Fibroblast of pulmonary artery (primary cell): Measurements from ENCODE around the gene HAO1.
"Not testable (repeated sequence)": the region's sequence is repeated elsewhere in the genome, so short reads cannot be mapped to it uniquely, and the experiment has no call there.

Source experiments
- DNase-seq: peaks from one replicate; pipeline ENCODE4 v3.0.0-alpha.2; 2010; ENCODE audit warnings: low read depth
- H3K4me3 ChIP-seq: replicated peaks from 2 replicates; pipeline ENCODE4 v1.5.1; 2011; ENCODE audit warnings: low read depth, mild to moderate bottlenecking, control low read depth, low read length, moderate library complexity
- TF ChIP-seq, protein P1 (sequence below): IDR thresholded peaks from 2 replicates; pipeline ENCODE4 v1.5.1; 2011; ENCODE audit warnings: mild to moderate bottlenecking, control low read depth, low read length, inconsistent platforms; ENCODE audit errors: missing control alignments

HAO1 gene

DNA sequence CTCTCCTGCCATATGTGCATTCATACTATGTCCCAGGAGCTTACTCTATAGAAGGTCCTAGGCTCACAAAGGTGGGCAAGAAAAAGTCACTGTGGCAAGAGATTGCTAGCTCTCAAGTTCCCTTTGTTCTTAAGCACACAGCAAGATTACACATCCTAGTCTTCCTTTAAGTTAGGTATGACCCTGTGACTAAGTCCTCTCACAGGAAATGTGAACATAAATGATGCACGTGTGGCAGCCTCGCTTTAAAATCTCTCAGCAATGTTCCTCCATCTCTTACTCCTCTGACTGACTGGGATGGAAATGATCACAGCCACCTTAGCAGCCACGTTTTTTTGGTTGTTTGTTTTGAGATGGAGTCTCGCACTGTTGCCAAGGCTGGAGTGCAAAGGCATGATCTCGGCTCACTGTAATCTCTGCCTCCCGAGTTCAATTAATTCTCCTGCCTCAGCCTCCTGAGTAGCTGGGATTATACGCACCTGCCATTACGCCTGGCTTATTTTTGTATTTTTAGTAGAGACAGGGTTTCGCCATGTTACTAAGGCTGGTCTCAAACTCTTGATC, 35.7 kb upstream of the HAO1 start:
- DNase-seq, result peak; percentile 18
- TF ChIP-seq, protein P1, sequence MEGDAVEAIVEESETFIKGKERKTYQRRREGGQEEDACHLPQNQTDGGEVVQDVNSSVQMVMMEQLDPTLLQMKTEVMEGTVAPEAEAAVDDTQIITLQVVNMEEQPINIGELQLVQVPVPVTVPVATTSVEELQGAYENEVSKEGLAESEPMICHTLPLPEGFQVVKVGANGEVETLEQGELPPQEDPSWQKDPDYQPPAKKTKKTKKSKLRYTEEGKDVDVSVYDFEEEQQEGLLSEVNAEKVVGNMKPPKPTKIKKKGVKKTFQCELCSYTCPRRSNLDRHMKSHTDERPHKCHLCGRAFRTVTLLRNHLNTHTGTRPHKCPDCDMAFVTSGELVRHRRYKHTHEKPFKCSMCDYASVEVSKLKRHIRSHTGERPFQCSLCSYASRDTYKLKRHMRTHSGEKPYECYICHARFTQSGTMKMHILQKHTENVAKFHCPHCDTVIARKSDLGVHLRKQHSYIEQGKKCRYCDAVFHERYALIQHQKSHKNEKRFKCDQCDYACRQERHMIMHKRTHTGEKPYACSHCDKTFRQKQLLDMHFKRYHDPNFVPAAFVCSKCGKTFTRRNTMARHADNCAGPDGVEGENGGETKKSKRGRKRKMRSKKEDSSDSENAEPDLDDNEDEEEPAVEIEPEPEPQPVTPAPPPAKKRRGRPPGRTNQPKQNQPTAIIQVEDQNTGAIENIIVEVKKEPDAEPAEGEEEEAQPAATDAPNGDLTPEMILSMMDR, result no peak
- H3K4me3 ChIP-seq, result no peak overlapping the region

DNA sequence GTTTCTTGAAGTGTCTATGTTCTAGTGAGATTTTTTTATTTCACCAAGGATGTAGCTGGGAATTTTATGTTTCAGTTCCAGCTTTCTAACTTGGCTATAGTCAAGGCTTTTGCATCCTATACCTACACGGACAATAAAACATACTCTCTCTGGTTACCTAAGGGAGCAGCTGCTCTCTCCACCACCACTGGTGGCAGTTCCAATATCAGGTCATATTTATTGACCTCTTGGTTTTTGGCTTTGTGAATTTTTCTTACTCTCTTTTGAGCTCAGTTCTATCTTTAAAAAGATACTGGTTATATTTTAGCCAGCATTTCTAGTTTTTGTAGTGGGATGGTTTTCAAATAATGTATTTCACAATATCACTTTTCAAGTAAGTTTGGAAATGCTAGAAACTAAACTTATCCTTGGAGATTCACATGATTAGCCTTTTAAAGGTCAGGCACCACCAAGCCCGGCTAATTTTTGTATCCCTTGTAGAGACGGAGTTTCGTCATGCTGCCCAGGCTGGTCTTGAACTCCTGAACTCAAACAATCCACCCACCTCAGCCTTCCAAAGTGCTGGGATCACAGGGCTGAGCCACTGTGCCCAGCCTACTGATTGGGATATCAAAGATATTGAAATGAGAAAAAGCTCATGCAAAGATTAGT, 34.7 kb upstream of the HAO1 start:
- H3K4me3 ChIP-seq, result no peak overlapping the region
- TF ChIP-seq, protein P1, result no peak
- DNase-seq, result no peak

DNA sequence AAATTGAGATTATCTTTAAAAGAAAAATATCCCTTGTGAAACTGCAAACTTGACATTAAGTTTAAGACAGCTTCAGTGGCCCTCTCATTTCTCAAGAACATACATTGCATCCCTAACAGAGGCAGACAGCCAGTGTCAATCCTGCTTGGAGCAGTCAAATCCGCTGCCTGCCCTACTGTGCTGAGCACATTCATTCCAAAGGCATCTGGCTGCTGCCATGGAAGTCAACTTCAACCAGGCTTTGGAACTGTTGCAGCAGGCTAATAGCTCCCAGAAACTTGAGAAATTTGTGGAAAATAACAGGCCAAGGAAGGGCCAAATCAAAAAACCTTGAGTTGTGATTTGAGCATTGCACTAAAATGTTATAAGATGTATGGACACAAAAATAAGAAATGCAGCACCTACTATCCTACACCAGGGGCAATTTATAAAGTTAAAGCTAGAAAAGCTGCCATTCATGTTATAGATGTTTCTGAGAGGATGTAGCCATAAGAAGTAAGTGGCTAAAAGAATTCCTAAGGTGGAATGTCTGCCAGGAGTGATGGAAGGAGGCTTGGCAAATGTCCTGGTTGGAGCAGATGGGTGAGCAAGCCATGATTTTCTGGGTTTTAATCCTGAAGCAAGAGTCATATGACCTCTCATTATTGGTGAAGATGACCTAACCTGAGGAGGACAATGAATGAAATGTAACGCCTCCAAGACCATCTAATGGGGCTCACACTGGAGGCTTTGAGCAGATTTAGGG, 31.4 kb upstream of the HAO1 start:
- no peak for DNase-seq
- TF ChIP-seq, protein P1, result no peak

DNA sequence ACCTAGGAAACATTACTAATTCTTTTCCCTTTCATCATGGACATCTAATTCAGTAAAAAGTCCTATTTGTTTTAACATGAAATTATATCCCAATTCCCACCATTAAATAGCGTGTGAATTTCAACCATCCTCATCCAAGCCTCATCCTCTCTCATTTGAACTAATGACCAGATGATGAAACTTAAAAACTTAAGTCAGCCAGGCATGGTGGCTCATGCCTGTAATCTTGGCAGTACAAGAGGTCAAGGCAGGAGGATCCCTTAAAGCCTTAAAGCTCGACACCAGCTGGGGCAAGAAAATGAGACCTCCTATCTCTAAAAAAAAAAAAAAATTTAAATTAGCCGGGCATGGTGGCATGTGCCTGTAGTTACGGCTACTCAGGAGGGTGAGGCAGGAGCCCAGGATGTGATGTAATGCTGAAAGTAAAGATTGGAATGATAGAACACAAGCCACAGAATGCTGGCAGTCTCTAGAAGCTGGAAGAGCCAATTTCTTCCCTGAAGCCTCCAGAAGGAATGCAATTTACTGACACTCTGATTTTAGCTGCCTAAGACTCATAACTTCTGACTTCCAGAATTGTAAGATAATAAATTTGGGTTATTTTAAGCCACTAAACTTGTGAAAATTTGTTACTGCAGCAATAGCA, 27.1 kb upstream of the HAO1 start:
- DNase-seq, result peak; percentile 65
- no peak overlapping the region for H3K4me3 ChIP-seq
- TF ChIP-seq, protein P1, result no peak

More for the DNA sequence above, 31.4 kb upstream of the HAO1 start:
- H3K4me3 ChIP-seq, result no peak overlapping the region

DNA sequence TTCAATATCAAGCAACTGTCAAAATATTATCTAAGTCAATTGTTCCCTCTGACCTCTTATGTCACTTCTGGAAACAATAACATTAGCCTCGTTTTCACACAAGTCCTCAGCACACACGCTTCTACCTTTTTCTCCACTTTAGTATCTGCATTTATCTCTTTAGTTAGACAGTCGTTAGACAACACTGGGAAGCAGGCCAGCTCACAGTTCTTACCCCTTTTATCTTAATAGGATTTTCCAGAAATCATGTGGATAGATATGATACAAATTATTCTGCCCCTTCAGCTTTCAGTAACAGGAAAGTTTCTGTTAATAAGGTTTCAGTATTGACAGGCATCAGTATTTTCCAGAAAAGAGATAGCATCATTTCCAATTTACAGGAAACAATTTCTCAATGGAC, 25.9 kb upstream of the HAO1 start:
- H3K4me3 ChIP-seq, result no peak overlapping the region
- DNase-seq, result no peak
- TF ChIP-seq, protein P1, result no peak

DNA sequence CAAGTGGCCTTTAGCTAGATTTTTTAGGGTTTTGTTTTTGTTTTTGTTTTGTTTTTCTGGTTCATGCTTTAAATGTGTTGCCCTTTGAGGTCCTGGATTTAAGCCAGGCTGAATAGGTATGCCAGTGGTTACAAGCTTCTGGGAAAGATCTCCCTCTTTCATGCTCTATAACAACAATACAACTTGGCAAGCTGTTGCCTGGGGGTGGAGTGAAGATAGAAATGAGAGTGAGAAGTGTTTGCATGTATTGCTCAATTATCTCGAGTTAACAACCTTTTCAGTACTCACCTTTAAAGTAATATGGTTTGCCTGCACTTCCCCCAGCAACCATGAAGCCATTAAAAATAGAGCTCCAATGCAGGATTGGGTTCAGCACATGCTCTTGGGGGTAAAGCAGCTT, 19.2 kb upstream of the HAO1 start:
- H3K4me3 ChIP-seq, result no peak overlapping the region
- TF ChIP-seq, protein P1, result no peak
- DNase-seq, result no peak

DNA sequence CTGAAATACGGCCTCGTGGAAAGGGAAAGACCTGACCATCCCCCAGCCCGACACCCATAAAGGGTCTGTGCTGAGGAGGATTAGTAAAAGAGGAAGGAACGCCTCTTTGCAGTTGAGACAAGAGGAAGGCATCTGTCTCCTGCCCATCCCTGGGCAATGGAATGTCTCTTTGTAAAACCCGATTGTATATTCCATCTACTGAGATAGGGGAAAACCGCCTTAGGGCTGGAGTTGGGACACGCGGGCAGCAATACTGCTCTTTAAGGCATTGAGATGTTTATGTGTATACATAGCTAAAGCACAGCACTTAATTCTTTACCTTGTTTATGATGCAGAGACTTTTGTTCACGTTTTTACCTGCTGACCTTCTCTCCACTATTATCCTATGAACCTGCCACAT, 16.3 kb upstream of the HAO1 start:
- H3K4me3 ChIP-seq, DNase-seq: not testable (repeated sequence)
